ENCODE measurements around the gene CMC2.

The CMC2 gene

GRCh38 chr16:81006813-81007695 lies at the start of gene CMC2, which contains the start of gene CENPN:
CMC2 (minus strand) TSS chr16:81006885; CDS start chr16:80997394, 9,491 bp downstream.
CENPN (plus strand) TSS chr16:81007214; CDS start chr16:81011940, 4,726 bp downstream.
- peak; percentile 93 to 94 (median 93) for DNase-seq (ENCODE audit: low read depth in 3 of 3, low spot score in 1 of 3)

GRCh38 chr16:81053761-81054160 lies 47.1 kb upstream of the CMC2 start:
- no peak for DNase-seq (ENCODE audit: low read depth in 3 of 3, low spot score in 1 of 3)

GRCh38 chr16:81042821-81043220 lies 36.1 kb upstream of the CMC2 start:
- DNase-seq (ENCODE audit: low read depth in 3 of 3, low spot score in 1 of 3) = no peak

- DNase-seq (ENCODE audit: low read depth in 3 of 3, low spot score in 1 of 3) = no peak
Observed at GRCh38 chr16:81041696-81042095, 35.0 kb upstream of the CMC2 start.

- DNase-seq (ENCODE audit: low read depth in 3 of 3, low spot score in 1 of 3) = no peak
Observed at GRCh38 chr16:81040842-81041241, 34.2 kb upstream of the CMC2 start.

- DNase-seq (ENCODE audit: low read depth in 3 of 3, low spot score in 1 of 3) = no peak
Observed at GRCh38 chr16:81040131-81040530, 33.4 kb upstream of the CMC2 start.

GRCh38 chr16:81036751-81037350 lies 30.2 kb upstream of the CMC2 start:
- DNase-seq (ENCODE audit: low read depth in 3 of 3, low spot score in 1 of 3) = no peak

GRCh38 chr16:81035975-81036750 lies 29.5 kb upstream of the CMC2 start:
- peak in 2 of 3 donors; percentile 3 to 10 for DNase-seq (ENCODE audit: low read depth in 3 of 3, low spot score in 1 of 3)

- DNase-seq (ENCODE audit: low read depth in 3 of 3, low spot score in 1 of 3) = peak; percentile 67 to 84 (median 82)
Observed at GRCh38 chr16:81035398-81035974, 28.8 kb upstream of the CMC2 start, which contains the start of gene ATMIN. ATMIN (plus strand) TSS chr16:81035842; CDS start chr16:81035871, 29 bp downstream.

- no peak for DNase-seq (ENCODE audit: low read depth in 3 of 3, low spot score in 1 of 3)
Observed at GRCh38 chr16:81029930-81030604, 23.4 kb upstream of the CMC2 start.

GRCh38 chr16:81026429-81026828 lies 19.7 kb upstream of the CMC2 start:
- no peak for DNase-seq (ENCODE audit: low read depth in 3 of 3, low spot score in 1 of 3)

- no peak for DNase-seq (ENCODE audit: low read depth in 3 of 3, low spot score in 1 of 3)
Observed at GRCh38 chr16:81018496-81018895, 11.8 kb upstream of the CMC2 start.

- no peak for DNase-seq (ENCODE audit: low read depth in 3 of 3, low spot score in 1 of 3)
Observed at GRCh38 chr16:81014672-81015071, 8.0 kb upstream of the CMC2 start.

- DNase-seq (ENCODE audit: low read depth in 3 of 3, low spot score in 1 of 3) = no peak
Observed at GRCh38 chr16:81012974-81013373, 6.3 kb upstream of the CMC2 start.

- no peak for DNase-seq (ENCODE audit: low read depth in 3 of 3, low spot score in 1 of 3)
Observed at GRCh38 chr16:81008505-81008789, 1.8 kb upstream of the CMC2 start.

- DNase-seq (ENCODE audit: low read depth in 3 of 3, low spot score in 1 of 3) = peak; percentile 24 to 45 (median 25)
Observed at GRCh38 chr16:81006211-81006812, 373 bp downstream of the CMC2 start.

GRCh38 chr16:81005610-81006161 lies 999 bp downstream of the CMC2 start:
- no peak for DNase-seq (ENCODE audit: low read depth in 3 of 3, low spot score in 1 of 3)

GRCh38 chr16:81004646-81005353 lies 1.9 kb downstream of the CMC2 start:
- no peak for DNase-seq (ENCODE audit: low read depth in 3 of 3, low spot score in 1 of 3)
